Stimulated activated CD4-positive, alpha-beta T cell treated with anti-CD3 and anti-CD28 coated beads, Interleukin-4, amount 100 ng/mL, for 24 hours (primary cell): ENCODE data around the gene TBC1D4.
"Not testable (repeated sequence)": the region's sequence is repeated elsewhere in the genome, so short reads cannot be mapped to it uniquely, and the experiment has no call there.

Experiments used
- DNase-seq: peaks from one replicate; pipeline ENCODE4 v3.0.0-alpha.2; 2020

TBC1D4 gene

DNA sequence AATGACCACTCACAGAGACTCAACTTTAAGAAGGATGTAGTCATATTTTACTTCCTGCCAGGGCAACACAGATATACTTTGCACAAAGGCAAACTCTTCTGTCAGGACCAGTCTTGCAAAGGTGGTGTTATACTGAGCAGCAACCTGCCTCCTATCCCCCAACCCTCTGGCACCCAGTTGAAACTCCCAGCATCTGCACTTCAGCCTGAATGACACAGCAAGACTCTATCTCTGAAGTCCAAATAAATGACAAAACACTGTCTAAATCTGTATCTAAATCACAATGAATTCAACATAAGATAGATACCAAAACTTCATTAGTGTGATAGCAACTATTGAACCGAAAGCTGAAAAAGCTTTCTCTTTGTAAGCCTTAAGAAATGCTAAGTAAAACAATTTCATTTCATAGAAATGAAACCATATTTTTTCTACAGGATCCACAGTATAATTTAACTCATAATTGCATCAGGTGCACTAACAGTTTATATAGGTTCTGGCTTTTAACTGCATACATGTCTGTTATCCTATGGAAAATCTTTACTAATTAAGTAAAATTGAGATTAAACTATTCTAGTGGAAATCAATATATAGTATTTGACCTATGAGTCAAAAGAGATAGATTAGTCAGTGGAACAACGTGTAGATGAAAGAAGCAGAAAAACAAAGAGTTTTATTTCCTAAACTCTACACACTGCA lies 163.7 kb downstream of the TBC1D4 start:
- peak; percentile 34 for DNase-seq

DNA sequence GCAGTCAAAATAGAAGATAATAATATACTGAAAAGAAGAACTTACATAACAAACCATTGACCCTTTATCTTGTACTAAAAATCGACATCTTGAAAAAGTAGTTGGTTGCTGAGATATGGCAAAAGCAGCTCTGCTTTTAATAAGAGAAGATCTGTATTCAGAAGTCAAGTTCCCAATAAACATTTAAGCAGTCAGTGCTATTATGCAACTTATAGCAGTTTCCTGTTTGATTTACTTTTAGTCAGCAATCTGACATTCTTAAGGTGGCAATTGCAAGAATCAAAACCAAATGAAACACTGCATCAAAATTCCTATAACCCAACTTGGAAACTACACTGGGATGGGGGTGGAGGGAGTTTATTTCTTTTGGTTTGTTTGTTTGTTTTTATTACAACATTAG lies 165.5 kb downstream of the TBC1D4 start:
- DNase-seq, result no peak

DNA sequence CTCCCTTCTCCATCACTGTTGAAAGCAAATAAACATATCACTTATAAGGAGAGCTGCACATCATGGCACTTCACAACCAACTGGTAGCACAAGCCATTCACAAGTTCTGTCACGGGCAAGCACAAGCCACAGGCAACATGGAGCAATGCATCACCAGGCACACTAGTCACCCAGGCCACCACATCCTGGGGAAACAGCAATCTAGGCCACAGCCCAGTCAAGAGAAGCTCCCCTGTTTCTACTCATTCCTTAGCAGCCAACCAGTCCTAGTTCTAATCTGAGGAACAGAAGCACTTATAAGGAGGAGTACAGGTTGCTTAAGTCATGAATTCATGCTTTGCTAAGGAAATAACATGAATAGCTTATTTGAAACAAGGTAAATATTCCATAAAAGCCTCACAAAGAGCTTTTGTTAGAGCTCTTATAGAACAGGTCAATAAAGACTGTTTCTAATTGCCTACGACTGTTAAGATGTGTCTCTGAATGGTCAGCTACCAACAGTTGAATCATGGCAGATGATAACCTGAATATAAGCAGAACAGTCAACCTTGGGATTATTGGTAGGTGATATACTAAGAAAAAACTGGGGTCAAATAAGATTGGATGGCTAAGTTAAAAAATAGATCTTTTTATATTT lies 169.0 kb downstream of the TBC1D4 start:
- peak; percentile 50 for DNase-seq

DNA sequence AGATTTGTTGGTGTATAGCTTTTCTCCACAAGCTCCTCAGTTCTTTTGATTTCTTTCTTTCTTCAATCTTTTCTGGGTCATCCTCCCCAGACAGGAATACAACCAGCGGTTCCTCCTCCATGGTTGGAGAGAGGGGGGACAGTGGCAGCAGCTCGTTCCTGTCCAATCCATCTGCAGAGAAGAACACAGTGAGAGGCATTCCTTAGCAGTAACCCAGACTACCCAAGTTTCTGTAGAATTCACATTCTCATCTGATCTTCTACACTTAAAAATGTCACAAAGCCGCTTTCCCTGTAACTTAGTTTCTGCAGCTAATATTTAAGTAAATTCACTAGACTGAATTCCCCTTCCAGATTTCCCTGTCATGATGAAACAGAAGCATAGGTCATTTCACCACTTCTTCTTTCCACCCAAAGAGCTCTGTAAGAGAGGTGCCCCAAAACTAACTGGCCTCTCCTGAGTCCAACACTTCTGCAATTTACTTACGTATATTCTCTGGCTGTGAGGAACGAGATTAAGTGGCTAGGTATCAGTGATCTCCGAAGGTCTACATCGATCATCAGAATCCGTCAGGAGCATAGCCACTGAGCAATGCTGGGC lies 171.9 kb downstream of the TBC1D4 start:
- no peak for DNase-seq

DNA sequence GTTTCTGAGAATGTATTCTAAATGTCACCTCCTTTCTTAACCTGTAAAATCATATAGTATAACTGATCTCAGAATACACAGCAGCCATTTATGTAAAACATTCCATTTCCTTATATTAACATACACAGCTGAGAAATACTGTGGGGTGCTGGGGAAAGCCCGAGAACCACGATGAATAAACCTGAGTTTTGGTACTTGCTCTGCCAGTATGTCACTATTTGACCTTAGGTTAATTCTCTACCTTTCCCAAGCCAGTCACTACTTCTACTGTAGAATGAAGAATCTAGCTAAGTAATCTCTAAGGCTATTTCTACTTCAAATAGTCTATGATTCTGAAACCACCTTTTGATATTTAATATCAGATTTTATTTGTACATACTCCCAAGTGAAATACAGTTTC lies 173.7 kb downstream of the TBC1D4 start:
- peak; percentile 47 for DNase-seq

DNA sequence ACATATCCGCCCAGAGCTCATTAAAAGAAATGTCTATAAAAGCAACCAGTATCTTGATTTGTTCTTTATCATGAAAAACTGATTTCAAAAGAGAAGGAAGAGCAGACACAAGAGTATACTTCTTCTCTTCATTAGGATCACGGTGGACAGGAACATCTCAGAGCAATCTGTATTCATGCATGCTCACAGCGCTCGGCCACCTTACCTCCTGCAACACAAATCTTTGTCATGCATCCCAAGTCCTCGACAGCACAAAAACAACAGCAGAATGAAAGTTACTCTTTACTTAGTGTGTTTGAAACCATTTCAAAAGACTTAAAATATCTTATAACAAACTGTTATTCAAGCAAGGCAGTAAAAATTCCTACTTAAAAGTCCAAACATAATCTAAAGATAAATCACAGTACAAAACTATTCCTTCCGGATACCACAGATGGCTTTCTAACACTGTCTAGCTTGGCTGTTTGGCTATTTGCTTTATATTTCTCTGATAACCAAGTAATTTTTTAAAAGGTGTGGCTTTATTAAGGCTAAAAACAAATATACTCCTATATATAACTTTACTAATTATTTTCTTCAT lies 174.5 kb downstream of the TBC1D4 start:
- no peak for DNase-seq

DNA sequence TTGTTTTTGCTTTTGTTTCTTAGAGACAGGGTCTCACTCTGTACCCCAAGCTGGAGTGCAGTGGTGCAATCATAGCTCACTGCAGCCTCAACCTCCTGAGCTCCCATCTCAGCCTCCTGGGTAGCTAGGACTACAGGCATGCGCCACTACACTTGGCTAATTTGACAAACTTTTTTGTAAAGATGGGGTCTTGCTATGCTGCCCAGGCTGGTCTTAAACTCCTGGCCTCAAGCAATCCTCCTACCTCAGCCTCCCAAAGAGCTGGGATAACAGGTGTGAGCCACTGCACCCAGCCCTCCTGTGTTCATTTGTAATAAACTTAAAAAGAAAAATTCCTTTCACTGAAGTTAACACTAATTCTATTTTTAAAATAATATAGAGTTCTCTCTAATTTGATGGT lies 175.0 kb downstream of the TBC1D4 start:
- DNase-seq, result not testable (repeated sequence)

DNA sequence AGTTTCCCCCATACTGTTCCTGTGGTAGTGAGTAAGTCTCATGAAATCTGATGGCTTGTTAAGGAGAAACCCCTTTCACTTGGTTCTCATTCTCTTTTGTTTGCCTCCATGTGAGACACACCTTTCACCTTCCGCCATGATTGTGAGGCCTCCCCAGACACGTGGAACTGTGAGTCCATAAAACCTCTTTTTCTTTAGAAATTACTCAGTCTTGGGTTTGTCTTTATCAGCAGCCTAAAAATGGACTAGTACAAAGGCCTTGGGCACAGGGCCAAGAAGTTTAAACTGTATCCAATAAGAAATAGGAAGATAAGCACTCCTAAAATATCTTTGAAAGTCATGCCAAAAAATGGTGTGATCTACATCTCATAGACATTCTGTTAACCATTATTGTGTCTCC lies 176.9 kb downstream of the TBC1D4 start:
- DNase-seq, result no peak

DNA sequence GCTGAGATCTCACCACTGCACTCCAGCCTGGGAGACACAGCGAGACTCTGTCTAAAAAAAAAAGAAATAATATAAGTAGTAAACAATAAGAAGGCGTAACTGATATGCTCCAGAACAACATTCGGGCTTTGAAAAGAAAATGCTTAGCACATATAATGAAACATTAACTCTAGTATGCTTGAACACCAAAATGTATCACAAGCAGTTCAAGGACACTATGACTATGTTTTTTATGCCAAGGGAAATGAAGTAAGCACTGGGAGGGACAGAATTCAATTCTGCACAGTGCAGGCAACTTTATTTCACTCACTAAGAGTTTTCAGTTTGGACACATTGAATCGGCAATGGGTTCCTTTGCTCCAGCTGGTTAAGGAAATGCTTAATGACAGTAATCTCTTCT lies 178.7 kb downstream of the TBC1D4 start:
- no peak for DNase-seq

DNA sequence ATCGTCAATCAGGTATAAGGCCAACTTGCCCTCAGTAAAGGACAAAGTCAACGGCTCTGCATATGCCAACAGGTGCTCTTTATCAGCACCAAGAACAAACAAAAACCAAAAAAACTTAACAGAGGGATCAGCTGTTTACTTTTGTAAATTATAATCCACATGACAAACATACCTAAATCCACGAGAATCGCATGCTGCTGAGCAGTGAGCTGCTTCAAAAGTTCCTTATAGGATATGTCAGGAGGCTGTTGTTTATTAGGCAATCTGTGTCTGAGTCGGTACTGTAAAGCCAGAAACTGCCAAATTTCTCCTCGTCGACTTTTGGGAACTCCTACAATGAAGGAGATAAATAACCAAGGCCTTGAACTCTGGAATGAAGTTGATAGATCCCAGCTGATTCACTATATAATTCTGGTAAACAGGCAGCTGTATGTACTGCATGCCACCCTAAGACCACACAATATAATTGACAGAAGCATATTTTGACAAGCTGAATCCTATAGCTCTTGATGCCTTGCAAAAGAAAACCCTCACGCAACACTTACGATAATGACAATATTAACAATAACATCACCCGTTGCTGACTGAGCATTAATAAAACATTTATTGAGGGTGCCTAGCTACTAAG lies 179.8 kb downstream of the TBC1D4 start:
- no peak for DNase-seq

DNA sequence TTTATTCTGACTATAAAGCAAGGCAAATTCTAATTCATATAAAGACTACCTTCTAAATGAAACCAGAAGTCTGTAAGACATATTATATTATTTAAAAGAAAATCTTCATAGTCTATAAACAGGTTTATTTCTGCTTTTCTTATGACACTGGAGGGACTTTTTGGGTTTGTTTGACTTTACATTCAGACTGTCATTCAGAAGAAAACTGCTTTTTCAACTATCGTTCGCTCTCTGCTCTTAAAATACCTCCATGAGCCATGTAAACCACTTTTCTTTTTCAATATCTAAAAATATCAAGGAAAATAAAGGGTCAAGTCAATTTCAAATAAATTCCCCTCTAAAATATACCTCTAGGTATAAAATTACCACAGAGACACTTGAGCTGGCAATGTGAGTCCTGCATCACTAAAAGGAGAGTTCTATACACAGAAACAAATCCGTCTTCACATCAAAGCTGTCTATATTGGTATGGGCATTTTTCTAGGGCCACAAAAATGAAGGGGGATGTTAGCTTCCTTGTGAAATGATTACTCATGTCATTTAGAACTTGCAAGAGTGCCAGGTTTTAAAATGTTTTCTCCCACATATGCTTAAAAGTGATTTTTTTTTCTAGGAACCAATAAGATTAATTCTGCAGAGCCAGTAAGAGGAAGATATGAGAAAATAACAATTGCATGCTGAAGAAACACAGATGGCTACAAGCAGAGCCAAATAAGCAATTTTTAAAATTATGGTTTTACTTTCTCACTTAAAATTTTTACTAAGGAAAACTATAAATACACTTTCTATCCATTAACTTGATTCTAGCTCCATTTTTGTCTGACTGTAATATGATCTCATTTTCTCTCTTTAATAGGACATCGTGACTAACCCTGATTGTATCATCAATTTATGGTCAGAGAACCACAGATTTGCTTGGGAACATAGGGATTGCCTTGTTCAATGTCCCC lies 181.8 kb downstream of the TBC1D4 start:
- no peak for DNase-seq

DNA sequence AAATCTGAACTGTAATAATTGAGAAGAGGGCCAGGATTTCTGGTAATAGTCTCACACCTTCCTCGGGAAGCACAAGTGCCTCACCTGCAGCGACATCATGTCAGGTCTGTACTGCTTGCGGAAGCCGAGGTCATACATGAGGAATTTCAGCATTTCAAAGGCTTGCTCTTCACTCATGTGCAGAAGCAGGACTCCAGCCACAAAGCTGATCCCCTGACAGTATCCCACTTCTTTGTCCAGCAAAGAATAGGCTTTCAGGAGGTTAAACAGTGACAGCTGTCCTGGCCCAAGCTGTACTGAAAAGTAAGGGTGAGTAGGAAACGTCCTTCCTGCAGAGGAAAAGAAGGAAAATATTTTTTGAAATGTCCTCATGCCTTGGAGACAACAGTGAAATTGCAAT lies 182.7 kb downstream of the TBC1D4 start:
- no peak for DNase-seq

DNA sequence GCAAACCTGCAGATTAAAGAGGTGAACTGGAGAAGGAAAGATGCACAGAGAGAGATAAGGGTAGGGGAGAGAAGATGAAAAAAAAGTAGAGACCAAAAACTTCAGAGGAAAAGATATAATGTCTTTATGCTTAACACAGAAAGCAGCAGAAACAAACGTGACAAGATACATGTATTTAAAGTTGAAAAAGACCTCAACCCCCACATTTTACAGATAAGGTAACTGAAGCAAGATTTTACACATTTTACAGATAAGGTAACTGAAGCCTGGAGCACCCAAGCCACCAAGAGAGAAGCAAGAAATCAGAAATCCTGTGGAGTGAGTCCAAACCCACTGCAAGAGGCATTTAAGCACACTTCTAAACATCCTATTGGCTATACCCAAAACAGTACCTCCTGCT lies 185.3 kb downstream of the TBC1D4 start:
- no peak for DNase-seq

DNA sequence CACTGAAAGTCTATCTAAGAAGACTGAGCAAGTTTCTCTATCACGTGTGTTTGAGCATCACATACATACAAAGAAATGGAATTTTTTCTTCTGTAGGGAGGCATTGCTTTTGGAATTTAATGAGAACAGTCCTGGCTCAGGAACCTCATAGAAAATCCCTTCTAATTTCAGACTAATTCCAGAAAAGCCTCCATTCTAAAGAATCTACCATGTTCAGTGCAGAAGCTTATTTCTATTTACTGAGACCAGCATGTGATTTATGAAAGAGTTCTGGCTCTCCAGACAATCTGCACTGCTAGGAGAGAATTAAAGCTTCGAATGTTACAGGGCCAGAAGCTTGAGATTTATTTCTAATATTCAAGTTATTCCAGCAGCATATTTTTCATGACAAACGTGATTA lies 186.8 kb downstream of the TBC1D4 start:
- DNase-seq, result no peak

DNA sequence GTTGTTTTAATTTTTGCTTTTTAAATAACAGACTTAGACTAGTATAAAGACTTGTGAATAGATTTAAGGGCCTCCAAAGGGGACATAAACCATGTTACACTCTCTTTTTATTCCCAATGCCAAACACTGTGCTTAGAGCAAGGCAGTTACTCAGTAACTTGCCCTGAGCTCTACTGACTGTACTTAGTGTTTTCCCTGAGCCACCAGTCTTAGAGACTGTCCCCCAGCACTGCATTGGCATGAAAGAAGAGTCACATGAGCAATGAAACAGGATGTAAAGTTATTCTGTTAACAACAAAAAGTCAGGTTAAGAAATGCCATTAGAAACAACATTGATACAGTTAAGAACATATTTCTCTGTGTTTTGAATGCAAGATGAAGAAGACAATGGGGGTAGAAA lies 187.9 kb downstream of the TBC1D4 start:
- DNase-seq, result no peak

DNA sequence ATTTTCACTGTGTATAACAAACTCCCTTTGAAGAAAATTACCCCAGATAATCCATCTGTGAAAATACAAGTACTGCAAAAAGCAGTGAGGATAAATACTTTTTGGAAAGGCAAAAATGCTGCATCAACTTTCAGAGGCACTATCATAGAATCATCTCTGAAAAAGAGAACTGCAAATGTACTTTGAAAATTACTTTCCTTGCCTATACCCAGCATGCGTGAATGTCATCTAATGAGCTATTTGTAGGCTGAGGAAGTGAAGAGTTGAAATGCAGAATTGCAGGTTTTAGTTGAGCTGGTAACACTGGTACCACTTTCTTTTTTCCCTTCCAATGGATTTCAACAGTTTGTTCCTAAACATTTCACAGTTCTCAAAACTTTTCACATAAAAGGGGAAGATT lies 196.7 kb downstream of the TBC1D4 start:
- DNase-seq, result no peak

DNA sequence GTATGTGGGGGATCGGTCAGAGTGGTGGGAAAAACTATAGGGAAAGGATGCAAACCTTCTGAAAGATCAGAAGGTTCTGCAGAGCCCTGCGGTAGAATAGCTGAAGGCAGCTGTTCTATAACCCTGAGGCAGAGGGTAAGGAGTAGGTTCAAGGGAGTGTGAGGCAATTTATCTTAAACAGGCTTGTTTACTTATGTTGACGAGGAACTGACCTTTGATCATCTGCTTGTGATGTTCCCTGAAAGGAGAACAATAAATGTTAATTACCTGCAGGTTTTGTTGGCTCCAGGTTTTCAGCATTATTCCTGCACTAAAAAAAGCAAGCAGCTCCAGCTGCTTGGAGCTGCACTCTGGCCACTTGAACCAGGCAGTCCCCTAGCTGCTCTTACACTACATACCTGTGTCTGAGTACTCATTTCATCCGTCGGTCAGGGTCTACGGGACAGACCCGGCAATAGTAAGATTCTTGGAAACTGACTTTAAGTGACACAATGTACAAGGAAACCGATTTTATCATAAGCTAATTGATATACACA lies 202.1 kb downstream of the TBC1D4 start:
- no peak for DNase-seq

DNA sequence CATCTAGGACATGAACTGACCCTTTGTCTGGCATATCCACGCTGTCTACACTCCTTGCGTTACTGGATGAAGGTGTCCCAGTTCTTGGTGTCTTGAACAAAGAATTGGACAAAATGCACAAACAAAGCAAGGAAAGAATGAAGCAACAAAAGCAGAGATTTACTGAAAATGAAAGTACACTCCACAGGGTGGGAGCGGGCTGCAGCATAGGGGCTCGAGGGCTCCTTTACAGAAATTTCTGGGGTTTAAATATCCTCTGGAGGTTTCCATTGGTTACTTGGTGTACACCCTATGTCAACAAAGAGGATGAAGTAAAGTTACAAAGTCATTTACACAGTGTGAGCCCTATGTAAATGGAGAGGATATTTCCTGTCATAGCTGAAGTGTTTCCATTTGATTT lies 208.3 kb downstream of the TBC1D4 start:
- DNase-seq, result not testable (repeated sequence)

DNA sequence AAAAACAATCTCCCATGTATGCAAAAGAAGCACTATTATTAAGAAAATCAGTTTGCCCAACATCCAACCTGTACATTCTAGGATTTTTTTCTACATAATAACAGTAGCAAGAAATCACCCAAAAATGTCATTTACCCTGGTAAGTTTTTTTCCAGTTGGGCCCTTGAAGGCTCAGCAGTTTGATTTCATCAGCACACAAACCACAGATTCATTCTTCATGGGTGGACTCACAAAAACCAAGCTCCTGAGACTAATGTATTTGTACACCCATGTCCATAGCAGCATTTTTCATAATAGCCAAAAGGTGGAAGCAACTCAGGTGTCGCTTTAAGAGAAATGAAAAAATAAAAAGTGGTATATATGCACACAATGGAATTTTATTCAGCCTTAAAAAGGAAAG lies 210.1 kb downstream of the TBC1D4 start:
- no peak for DNase-seq

DNA sequence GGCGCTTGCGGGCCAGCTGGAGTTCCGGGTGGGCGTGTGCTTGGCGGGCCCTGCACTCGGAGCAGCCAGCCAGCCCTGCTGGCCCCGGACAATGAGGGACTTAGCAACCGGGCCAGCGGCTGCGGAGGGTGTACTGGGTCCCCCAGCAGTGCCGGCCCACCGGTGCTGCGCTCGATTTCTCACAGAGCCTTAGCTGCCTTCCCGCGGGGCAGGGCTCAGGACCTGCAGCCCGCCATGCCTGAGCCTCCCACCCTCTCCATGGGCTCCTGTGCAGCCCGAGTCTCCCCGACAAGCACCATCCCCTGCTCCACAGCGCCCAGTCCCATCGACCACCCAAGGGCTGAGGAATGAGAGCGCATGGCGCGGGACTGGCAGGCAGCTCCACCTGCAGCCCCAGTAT lies 213.5 kb downstream of the TBC1D4 start:
- not testable (repeated sequence) for DNase-seq

DNA sequence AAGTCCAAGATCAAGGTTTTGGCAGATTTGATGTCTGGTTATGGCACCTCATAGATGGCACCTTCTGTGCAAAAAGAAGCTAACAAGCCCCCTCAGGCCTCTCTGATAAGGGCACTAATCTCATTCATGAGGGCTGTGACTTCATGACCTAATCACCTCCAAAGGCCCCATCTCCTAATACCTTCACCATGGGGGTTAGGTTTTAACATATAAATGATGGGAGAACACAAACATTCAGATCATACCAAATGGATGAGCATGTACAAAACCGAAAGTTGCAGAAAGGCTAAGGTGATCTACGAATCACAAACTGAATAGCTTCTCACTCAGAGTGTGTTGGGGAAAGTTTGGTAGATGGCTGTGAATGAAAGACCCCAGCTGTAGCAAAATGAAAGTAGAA lies 217.4 kb downstream of the TBC1D4 start:
- DNase-seq, result no peak

DNA sequence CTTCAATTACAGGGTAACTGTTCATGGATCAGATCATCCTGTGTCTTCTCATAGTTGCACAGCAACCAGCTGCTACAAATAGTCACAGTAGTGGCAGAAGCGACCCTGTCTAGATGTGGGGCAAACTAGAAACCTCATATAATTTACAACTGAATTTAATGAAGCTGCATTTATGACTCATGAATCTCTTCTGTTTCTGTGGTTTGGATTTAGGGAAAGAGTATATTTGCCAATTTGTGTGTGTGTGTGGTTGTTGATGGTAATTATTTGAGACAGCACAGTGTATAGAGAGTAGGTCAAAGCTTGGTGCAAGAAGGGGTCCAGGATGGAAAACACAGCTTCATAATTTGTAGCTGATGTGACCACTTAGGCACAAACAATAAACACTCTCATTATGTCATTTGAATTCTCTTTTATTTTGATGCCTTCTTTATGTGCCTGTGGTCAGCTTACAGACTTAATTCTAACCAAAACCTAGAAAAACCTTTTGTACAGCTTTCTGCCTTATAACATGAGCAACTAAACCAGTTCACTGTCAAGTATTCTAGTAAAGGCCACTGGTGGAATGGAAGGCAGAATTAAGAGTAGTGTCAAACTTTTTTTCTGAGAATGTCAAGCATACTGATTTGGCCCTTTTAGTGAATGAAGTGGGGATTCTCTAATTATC lies 218.1 kb downstream of the TBC1D4 start:
- no peak for DNase-seq
